ENCODE results near the gene PLIN5. TPM values are rescaled to one million over a fixed set of nuclear protein-coding genes. Genes with fewer than 3 reads are reported as not detected.
"Not testable (repeated sequence)": the region's sequence is repeated elsewhere in the genome, so short reads cannot be mapped to it uniquely, and the experiment has no call there.

PLIN5 gene
- total RNA-seq, 1 donor from 2014 or later: 4.8 TPM

DNA sequence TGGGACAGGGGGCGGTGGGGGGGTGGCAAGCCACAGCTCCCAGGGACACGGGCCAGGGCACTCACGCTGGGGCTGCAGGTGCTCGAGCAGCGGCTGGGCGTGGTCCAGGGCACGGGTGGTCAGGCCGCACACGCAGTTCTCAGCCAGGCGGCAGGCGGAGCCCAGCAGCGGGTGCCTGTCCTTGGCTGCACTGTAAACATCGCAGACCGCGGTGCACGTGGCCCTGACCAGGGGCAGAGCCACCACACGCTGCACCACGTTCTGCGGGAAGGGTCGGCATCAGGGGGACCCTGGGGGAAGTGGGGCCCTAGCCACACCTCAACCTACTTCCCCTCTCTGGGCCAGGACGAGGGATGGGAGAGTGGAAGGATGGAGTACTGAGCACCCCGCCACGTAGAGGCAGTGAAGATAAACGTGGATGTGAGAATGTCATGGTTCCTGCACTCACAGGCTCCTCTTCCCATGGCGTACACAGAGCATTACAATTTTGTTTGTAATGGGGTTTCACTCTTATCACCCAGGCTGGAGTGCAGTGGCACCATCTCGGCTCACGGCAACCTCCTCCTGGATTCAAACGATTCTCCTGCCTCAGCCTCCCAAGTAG, 3.4 kb downstream of the PLIN5 start:
- Mint-ChIP-seq H3K4me1 (peaks cover 5% of the 10 kb centered on the region), H3K36me3 (ENCODE audit: low read depth) (no peaks in the 10 kb centered on the region), H3K4me3 (no peak overlapping the region), H3K9me3 (no peaks in the 10 kb centered on the region), H3K27me3 (ENCODE audit: low read depth) (peaks cover 2% of the 10 kb centered on the region), H3K27ac (ENCODE audit: unreplicated experiment) (no peak overlapping the region)
- TF ChIP-seq, protein P1, sequence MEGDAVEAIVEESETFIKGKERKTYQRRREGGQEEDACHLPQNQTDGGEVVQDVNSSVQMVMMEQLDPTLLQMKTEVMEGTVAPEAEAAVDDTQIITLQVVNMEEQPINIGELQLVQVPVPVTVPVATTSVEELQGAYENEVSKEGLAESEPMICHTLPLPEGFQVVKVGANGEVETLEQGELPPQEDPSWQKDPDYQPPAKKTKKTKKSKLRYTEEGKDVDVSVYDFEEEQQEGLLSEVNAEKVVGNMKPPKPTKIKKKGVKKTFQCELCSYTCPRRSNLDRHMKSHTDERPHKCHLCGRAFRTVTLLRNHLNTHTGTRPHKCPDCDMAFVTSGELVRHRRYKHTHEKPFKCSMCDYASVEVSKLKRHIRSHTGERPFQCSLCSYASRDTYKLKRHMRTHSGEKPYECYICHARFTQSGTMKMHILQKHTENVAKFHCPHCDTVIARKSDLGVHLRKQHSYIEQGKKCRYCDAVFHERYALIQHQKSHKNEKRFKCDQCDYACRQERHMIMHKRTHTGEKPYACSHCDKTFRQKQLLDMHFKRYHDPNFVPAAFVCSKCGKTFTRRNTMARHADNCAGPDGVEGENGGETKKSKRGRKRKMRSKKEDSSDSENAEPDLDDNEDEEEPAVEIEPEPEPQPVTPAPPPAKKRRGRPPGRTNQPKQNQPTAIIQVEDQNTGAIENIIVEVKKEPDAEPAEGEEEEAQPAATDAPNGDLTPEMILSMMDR (conservative IDR thresholded peaks at IDR 0.05): no peak
- DNase-seq (ENCODE audit: low read depth, low spot score): no peak

DNA sequence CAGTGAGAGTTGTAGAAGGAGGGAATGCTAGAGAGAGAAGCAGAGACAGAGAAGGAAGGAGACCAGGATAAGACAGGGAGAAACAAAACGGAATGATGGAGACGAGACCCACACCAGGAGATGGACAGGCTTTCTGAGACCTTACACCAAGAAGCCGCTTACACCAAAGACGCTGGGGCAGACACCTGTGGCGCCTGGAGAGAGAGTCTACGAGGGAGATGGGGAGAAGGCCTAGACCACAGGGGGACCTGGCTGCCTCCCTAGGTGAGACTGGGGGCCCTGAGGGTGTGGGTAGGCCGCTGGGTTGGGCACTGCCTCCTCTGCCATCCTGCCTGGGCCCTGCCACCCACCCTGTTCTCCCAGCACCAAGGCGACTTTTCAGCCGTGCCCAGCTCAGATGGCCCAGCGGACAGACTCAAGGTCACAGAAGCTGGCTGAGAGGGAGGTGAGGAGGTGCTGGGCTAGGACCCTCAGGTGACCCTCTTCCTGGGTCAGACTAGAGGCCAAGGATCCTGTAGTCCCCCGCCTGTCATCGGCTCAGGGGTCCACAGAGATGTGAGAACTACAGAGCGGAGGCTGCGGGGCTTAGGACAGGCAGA, 5.0 kb downstream of the PLIN5 start:
- Mint-ChIP-seq H3K36me3 (ENCODE audit: low read depth) (no peaks in the 10 kb centered on the region), H3K27me3 (ENCODE audit: low read depth) (peaks cover 2% of the 10 kb centered on the region), H3K27ac (ENCODE audit: unreplicated experiment) (no peak overlapping the region), H3K4me1 (no peaks in the 10 kb centered on the region), H3K9me3 (no peaks in the 10 kb centered on the region), H3K4me3 (no peak overlapping the region)
- TF ChIP-seq, protein P1 (conservative IDR thresholded peaks at IDR 0.05): no peak
- no peak for DNase-seq (ENCODE audit: low read depth, low spot score)

DNA sequence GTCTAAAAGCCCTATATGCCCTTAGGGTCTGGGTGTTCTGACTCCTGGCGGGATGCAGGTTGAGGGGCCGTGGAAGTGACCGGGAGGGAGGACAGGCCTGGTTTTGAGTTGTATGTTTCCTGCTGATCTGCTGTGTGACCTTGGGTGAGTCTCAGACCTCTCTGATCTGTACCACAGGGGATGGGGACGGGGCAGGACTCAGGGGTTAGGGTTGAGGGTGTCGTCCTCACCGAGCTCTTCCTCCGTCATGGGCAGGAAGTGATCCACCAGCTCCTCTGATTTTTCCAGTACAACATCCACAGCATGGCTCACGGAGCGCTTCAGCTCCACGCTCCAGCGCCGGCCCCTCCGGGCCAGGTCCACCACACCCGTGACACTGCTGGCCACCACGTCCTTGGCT, 6.2 kb downstream of the PLIN5 start:
- Mint-ChIP-seq H3K27me3 (ENCODE audit: low read depth) (peaks cover 2% of the 10 kb centered on the region), H3K36me3 (ENCODE audit: low read depth) (no peaks in the 10 kb centered on the region), H3K9me3 (no peaks in the 10 kb centered on the region), H3K27ac (ENCODE audit: unreplicated experiment) (no peak overlapping the region), H3K4me1 (no peaks in the 10 kb centered on the region), H3K4me3 (no peak overlapping the region)
- TF ChIP-seq, protein P1 (conservative IDR thresholded peaks at IDR 0.05): no peak
- DNase-seq (ENCODE audit: low read depth, low spot score): no peak

DNA sequence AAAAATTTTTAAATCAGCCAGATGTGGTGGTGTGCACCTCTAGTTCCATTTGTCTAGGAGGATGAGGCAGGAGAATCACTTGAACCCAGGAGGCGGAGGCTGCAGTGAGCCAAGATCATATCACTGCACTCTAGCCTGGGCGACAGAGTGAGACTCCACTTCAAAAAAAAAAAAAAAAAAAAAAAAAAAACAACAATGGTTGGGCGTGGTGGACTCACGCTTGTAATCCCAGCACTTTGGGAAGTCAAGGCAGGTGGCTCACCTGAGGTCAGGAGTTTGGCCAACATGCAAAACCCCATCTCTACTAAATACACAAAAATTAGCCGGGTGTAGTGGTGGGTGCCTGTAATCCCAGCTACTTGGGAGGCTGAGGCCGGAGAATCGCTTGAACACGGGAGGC, 7.6 kb downstream of the PLIN5 start:
- H3K27me3 Mint-ChIP-seq (ENCODE audit: low read depth); H3K9me3 Mint-ChIP-seq; H3K27ac Mint-ChIP-seq (ENCODE audit: unreplicated experiment); H3K36me3 Mint-ChIP-seq (ENCODE audit: low read depth); H3K4me3 Mint-ChIP-seq; DNase-seq (ENCODE audit: low read depth, low spot score); H3K4me1 Mint-ChIP-seq: not testable (repeated sequence)

DNA sequence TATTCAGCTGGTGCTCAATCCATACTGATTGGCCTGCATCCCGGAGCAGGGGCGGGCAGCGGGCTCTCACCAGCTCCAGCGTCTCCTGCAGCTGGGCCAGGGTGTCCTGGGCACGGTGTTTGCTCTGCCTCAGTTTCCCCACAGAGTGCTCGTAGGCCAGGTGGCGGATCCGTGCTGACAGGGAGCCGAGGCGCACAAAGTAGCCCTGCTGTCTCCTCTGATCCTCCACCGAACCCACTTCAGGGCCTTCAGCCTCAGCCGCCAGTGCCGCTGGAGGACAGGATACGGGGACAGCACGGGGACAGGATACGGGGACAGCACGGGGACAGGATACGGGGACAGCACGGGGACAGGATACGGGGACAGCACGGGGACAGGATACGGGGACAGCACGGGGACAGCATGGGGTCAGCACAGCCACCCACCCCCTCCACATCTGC, 9.4 kb downstream of the PLIN5 start:
- TF ChIP-seq, protein P1 (conservative IDR thresholded peaks at IDR 0.05): no peak
- H3K27ac Mint-ChIP-seq (ENCODE audit: unreplicated experiment): no peak overlapping the region
- H3K4me1 Mint-ChIP-seq: no peaks in the 10 kb centered on the region

DNA sequence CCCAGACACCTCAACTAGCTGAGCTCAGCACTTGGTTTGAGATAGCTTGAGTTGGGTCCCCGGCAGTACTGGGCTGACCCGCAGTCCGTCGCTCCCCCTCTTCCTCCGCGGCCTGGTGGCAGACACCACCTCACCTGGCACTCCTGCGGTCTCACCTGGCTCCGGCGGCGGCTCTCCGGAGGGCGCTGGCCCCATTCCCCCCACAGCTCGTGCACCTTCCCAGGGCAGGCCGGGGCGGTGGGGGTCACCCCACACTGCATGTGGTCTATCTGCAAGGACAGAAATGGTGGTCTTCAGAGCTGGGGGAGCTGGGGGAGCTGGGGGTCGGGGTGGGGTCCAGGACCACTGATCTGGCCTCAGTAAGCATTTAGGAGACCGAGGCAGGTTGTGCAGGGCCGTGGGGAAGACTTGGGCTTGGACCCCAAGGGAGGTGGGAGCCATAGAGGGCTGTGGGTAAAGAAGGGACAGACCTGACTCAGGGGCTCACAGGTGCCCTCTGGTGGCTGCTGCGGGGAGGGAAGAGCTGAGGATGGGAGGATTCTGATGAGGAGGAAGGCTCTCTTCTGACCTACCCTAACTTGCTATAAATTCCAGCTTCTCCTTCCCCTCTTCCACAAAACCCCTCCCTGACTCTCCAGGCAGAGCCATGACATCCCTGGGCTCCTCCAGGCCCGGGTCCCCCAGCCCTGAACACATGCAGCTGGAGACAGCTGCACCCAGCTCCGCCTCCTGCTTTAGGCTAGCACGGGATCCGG, 10.0 kb downstream of the PLIN5 start:
- H3K27me3 Mint-ChIP-seq (ENCODE audit: low read depth): no peaks in the 10 kb centered on the region

More for the DNA sequence above, 9.4 kb downstream of the PLIN5 start:
- H3K36me3 Mint-ChIP-seq (ENCODE audit: low read depth): no peaks in the 10 kb centered on the region
- no peak overlapping the region for H3K4me3 Mint-ChIP-seq
- H3K9me3 Mint-ChIP-seq: no peaks in the 10 kb centered on the region
- DNase-seq (ENCODE audit: low read depth, low spot score): no peak
- no peaks in the 10 kb centered on the region for H3K27me3 Mint-ChIP-seq (ENCODE audit: low read depth)

More for the DNA sequence above, 10.0 kb downstream of the PLIN5 start:
- Mint-ChIP-seq H3K4me1 (no peaks in the 10 kb centered on the region), H3K9me3 (no peaks in the 10 kb centered on the region), H3K27ac (ENCODE audit: unreplicated experiment) (no peak overlapping the region), H3K36me3 (ENCODE audit: low read depth) (no peaks in the 10 kb centered on the region), H3K4me3 (no peak overlapping the region)
- TF ChIP-seq, protein P1 (conservative IDR thresholded peaks at IDR 0.05): peak; percentile 74
- DNase-seq (ENCODE audit: low read depth, low spot score): peak; percentile 83
